Activated CD8-positive, alpha-beta T cell treated with anti-CD3 and anti-CD28 coated beads for 36 hours (primary cell): ENCODE results near the gene BGN. TPM values are rescaled to one million over a fixed set of nuclear protein-coding genes. Genes with fewer than 3 reads are reported as not detected.

ENCODE experiments used
- ATAC-seq: fragments of 200-7000 bp; cut with Tn5 transposase; one replicate; pipeline ENCODE4 v1.10.0; 2021; ENCODE audit warnings: mild to moderate bottlenecking, moderate library complexity
- CTCF ChIA-PET: fragments of 350-600 bp; sonication (Branson Sonifier 250); formaldehyde crosslinking; loops from one replicate; lab custom pipeline; 2021; ENCODE audit warnings: antibody characterized with exemption; lab: Charles Lee
- POLR2A ChIA-PET: fragments of 350-600 bp; sonication (Branson Sonifier 250); formaldehyde crosslinking; loops from one replicate; lab custom pipeline; 2021; ENCODE audit warnings: antibody characterized with exemption; lab: Charles Lee
- DNase-seq: peaks from one replicate; pipeline ENCODE4 v3.0.0-alpha.2; 2020
- H3K27ac Mint-ChIP-seq: one replicate; pipeline ENCODE4 v1.8.0; 2021; ENCODE audit warnings: mild to moderate bottlenecking, mixed read lengths
- H3K27me3 Mint-ChIP-seq: one replicate; pipeline ENCODE4 v1.8.0; 2021; ENCODE audit warnings: mixed read lengths
- H3K36me3 Mint-ChIP-seq: one replicate; pipeline ENCODE4 v1.8.0; 2021; ENCODE audit warnings: low read depth, mixed read lengths
- H3K4me1 Mint-ChIP-seq: one replicate; pipeline ENCODE4 v1.8.0; 2021; ENCODE audit warnings: low read depth, mixed read lengths
- H3K4me3 Mint-ChIP-seq: one replicate; pipeline ENCODE4 v1.8.0; 2021; ENCODE audit warnings: mild to moderate bottlenecking, moderate library complexity, mixed read lengths
- H3K9me3 Mint-ChIP-seq: one replicate; pipeline ENCODE4 v1.8.0; 2021; ENCODE audit warnings: mixed read lengths
- intact Hi-C: fragments of 100-400 bp; cut with micrococcal nuclease; formaldehyde crosslinking; loops from one replicate; pipeline ENCODE4 v1.10.0; 2022
- total RNA-seq, 2 experiments: library from RNA; stranded (reverse); gene quantifications; one replicate each; pipeline ENCODE4 v1.2.3, GENCODE V29; 2021
- TF ChIP-seq, protein P1 (sequence below): fragments of 200-600 bp; IDR thresholded peaks from one replicate; pipeline ENCODE4 v1.8.0; 2022; ENCODE audit warnings: antibody characterized with exemption, mild to moderate bottlenecking

The BGN gene
- total RNA-seq, 2 experiments from 2014 or later: not detected

DNA sequence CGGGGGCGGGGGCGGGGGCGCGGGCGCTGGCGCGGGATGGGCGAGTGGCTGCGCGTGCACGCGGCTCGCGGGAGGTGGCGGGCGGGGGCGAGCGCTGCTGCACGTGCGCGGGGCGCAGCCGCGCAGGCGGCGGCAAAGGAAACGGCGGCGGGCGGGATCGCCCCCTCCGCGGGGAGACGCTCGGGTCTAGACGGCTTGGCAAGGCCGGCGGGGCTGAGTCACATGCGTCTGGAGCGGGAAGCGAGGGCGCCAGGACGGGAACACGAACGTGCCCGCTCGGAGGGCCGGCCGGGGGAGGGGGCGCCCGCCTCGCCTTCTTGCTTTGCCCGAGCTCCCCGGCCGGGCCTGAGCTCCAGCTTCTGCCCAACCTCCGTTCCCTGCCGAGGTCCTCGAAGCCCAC is 20.1 kb upstream of the BGN start:
- no peak overlapping the region for H3K27ac Mint-ChIP-seq
- DNase-seq (peak; percentile 42), ATAC-seq (no peak)
- no peaks in the 10 kb centered on the region for H3K27me3 Mint-ChIP-seq
- no peaks in the 10 kb centered on the region for H3K36me3 Mint-ChIP-seq
- no peak overlapping the region for H3K4me3 Mint-ChIP-seq
- peaks cover 8% of the 10 kb centered on the region for H3K4me1 Mint-ChIP-seq
- H3K9me3 Mint-ChIP-seq: no peaks in the 10 kb centered on the region
- TF ChIP-seq, protein P1, sequence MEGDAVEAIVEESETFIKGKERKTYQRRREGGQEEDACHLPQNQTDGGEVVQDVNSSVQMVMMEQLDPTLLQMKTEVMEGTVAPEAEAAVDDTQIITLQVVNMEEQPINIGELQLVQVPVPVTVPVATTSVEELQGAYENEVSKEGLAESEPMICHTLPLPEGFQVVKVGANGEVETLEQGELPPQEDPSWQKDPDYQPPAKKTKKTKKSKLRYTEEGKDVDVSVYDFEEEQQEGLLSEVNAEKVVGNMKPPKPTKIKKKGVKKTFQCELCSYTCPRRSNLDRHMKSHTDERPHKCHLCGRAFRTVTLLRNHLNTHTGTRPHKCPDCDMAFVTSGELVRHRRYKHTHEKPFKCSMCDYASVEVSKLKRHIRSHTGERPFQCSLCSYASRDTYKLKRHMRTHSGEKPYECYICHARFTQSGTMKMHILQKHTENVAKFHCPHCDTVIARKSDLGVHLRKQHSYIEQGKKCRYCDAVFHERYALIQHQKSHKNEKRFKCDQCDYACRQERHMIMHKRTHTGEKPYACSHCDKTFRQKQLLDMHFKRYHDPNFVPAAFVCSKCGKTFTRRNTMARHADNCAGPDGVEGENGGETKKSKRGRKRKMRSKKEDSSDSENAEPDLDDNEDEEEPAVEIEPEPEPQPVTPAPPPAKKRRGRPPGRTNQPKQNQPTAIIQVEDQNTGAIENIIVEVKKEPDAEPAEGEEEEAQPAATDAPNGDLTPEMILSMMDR: no peak
- CTCF ChIA-PET: no interaction called here
- POLR2A ChIA-PET: no interaction called here
- intact Hi-C loops: loop anchor here (5.0 kb wide), 1 partner anchor 33 kb away; no protein-coding TSS in a partner anchor

DNA sequence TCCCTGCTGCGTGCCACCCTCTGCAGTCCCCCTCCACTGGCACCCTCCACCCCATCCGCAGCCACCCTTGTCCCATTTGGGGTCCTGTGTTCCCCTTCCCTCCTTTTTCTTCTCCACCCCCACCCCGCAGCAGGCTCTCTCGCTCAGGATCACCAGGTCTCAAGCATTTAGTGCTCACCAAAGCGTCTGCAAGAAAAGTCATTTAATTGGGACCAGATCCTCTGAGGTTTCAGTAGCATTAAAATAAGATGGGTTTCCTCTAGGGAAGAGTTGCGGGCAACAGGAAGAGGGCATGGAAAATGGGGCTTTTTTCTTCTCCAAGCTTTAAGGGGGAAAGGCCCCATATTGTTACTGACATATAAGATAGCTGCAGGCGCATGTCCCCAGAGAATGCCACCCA is 19.5 kb upstream of the BGN start:
- TF ChIP-seq, protein P1: no peak
- H3K4me3 Mint-ChIP-seq: no peak overlapping the region
- ATAC-seq (no peak), DNase-seq (no peak)
- ChIA-PET CTCF (no interaction called here), POLR2A (no interaction called here)
- intact Hi-C loops: no loop called here
- no peak overlapping the region for H3K27ac Mint-ChIP-seq
- H3K27me3 Mint-ChIP-seq: no peaks in the 10 kb centered on the region
- H3K9me3 Mint-ChIP-seq: no peaks in the 10 kb centered on the region
- peaks cover 8% of the 10 kb centered on the region for H3K4me1 Mint-ChIP-seq
- no peaks in the 10 kb centered on the region for H3K36me3 Mint-ChIP-seq

DNA sequence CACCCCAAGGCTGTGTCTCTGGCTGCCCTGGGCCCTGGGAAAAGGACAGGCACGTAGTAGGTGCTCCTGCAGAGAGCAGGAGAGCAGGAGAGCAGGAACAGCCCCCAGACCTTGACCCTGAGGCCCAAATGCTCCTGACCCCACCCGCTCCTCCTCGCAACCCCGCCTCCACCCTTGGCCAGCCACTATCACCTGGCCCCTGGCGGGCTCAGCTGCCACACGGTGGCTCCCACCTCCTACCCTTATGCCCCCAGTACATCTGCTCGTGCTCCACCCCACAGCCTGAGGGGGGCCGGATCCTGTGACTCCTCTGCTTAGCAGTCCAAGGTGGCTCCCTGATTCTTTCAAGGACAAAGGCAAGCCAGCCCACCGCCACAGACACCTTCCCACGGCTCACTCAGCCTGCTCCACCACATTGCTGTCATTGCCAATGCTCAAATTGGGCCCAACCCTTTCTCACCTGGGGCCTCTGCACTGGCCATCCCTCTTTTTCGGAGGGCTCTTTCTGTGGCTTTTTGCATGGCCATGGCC is 19.0 kb upstream of the BGN start:
- DNase-seq: no peak
- H3K4me1 Mint-ChIP-seq: peaks cover 8% of the 10 kb centered on the region
- POLR2A ChIA-PET: no interaction called here
- intact Hi-C loops: no loop called here
- no peak overlapping the region for H3K27ac Mint-ChIP-seq
- no peaks in the 10 kb centered on the region for H3K9me3 Mint-ChIP-seq
- no peaks in the 10 kb centered on the region for H3K27me3 Mint-ChIP-seq
- CTCF ChIA-PET: interaction anchor here (1.1 kb wide), 1 partner anchor 31 kb away, joined by 3 read pairs; no protein-coding TSS in a partner anchor
- ATAC-seq: no peak
- TF ChIP-seq, protein P1: no peak
- no peak overlapping the region for H3K4me3 Mint-ChIP-seq
- H3K36me3 Mint-ChIP-seq: no peaks in the 10 kb centered on the region

DNA sequence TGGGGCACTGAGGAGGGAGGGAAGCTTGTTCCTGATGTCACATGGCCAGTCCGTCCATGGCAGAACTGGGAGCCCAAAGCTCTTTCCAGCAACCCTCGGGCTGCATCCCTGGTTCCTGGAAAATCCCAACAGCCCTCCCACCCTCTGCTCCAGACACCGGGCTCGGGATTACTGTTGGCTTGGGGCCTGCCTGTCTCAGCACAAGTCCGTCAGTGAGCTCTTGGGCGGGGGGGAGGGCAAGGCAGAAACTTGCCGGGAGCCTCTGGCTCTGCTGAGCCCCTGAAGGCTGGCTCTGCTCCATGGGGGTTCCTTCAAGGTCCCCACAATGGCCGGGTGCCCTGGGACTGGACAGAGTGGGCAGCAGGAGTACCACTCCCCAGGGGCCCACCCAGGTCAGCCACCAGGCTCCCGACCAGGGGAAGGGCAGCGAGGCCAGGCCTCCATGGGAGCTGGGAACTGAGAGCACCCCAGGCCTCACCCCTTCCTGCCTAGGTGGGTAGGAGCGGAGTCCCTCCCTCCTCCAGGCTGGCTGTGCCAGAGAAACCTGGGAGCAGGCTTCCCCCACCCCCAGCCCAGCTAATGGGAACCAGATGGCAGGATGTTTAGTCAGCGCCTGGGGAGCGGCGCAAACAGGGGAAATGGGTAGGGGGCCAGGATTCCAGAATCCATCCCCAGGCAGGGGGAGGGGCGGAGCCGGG is 18.0 kb upstream of the BGN start:
- H3K27ac Mint-ChIP-seq: no peak overlapping the region
- no peaks in the 10 kb centered on the region for H3K27me3 Mint-ChIP-seq
- no peak overlapping the region for H3K4me3 Mint-ChIP-seq
- DNase-seq (no peak), ATAC-seq (no peak)
- peaks cover 8% of the 10 kb centered on the region for H3K4me1 Mint-ChIP-seq
- H3K36me3 Mint-ChIP-seq: no peaks in the 10 kb centered on the region
- H3K9me3 Mint-ChIP-seq: no peaks in the 10 kb centered on the region
- ChIA-PET POLR2A (no interaction called here), CTCF (interaction anchor here (1.0 to 1.1 kb wide), 2 partner anchors 30 to 32 kb away, joined by 3 read pairs; no protein-coding TSS in a partner anchor)
- TF ChIP-seq, protein P1: no peak
- intact Hi-C loops: no loop called here

DNA sequence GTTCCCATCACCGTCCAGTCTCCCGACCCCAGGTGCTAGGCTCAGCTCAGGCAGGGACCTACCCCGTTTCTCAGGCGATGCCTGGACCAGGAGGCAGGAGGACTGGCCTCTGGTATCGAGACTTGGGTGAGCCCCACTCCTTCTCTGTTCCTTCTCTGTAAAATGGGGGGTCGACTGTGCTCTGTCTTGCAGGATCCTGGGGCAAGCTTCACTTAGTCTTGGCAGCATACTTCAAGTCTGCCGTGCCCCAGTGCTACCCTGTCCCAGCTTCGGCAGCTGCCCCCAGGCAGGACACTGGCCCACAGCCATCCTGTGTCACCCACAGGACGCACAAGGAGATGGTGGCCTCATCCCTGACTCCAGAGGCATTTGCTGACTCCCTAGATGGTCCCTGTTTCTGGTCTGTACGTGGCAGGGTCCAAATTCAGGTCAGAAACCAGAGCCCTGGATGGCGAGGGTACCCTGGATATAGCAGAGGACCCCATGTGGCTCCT is 17.4 kb upstream of the BGN start:
- H3K9me3 Mint-ChIP-seq: no peaks in the 10 kb centered on the region
- no peaks in the 10 kb centered on the region for H3K36me3 Mint-ChIP-seq
- H3K27ac Mint-ChIP-seq: no peak overlapping the region
- DNase-seq: no peak
- ChIA-PET POLR2A (no interaction called here), CTCF (interaction anchor here (1.0 kb wide), 1 partner anchor 31 kb away, joined by 3 read pairs; no protein-coding TSS in a partner anchor)
- peaks cover 8% of the 10 kb centered on the region for H3K4me1 Mint-ChIP-seq
- intact Hi-C loops: no loop called here
- H3K27me3 Mint-ChIP-seq: no peaks in the 10 kb centered on the region
- H3K4me3 Mint-ChIP-seq: no peak overlapping the region
- TF ChIP-seq, protein P1: no peak
- no peak for ATAC-seq
